Body of pancreas (tissue), 4 donors: ENCODE measurements around the gene SYNGR1.

ENCODE experiments used
- POLR2A ChIP-seq, 3 donors: fragments of 450-650 bp; IDR thresholded peaks; one replicate each; pipeline ENCODE4 v1.6.1; 2016; ENCODE audit warnings: antibody characterized with exemption in 3 of 3, mild to moderate bottlenecking in 2 of 3
- TF ChIP-seq, protein P1 (sequence below), 7 experiments: fragments of 450-650 bp in 4 of 7; fragments of 200-600 bp in 3 of 7; sonication (generic) in 3 of 7; IDR thresholded peaks; one replicate each; pipeline ENCODE4 v1.5.1; 2016 to 2019; ENCODE audit warnings: antibody characterized with exemption in 7 of 7

DNA sequence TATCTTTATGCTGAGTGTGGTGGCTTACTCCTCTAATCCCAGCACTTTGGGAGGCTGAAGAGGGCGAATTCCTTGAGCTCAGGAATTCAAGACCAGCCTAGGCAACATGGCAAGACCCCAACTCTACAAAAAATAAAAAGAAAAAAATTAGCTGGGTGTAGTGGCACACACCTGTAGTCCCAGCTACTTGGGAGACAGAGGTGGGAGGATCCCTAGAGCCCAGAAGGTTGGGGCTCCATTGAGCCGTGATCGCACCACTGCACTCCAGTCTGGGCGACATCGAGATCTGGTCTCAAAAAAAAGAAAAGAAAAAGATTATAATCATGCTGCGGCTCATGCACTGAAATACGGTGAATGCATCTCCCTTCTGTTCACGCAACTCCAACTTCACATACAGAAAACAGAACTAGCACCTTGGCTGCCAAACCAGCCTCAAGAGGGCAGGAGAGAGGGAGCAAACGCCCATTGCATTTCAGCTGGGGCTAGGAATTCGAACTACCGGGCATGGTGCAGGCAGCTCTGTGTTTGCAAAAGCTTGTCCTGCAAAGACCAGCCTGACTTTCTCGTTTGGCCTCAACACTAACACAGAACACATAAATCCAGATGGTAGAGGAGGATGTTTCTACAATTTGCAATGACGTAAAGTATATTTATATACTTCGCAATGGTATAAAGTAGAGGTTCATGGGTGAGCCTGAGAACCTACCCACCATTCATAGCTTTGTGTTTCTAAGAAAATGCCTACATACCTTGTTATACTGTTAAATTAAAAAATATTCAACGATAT, 6.3 kb upstream of the SYNGR1 start:
- TF ChIP-seq, protein P1, sequence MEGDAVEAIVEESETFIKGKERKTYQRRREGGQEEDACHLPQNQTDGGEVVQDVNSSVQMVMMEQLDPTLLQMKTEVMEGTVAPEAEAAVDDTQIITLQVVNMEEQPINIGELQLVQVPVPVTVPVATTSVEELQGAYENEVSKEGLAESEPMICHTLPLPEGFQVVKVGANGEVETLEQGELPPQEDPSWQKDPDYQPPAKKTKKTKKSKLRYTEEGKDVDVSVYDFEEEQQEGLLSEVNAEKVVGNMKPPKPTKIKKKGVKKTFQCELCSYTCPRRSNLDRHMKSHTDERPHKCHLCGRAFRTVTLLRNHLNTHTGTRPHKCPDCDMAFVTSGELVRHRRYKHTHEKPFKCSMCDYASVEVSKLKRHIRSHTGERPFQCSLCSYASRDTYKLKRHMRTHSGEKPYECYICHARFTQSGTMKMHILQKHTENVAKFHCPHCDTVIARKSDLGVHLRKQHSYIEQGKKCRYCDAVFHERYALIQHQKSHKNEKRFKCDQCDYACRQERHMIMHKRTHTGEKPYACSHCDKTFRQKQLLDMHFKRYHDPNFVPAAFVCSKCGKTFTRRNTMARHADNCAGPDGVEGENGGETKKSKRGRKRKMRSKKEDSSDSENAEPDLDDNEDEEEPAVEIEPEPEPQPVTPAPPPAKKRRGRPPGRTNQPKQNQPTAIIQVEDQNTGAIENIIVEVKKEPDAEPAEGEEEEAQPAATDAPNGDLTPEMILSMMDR (IDR thresholded peaks at IDR 0.05) = peak; percentile 68 to 81 (median 77)
- no peak for TF ChIP-seq POLR2A (IDR thresholded peaks at IDR 0.05)
